ENCODE data around the gene SH3PXD2A. TPM values are rescaled to one million over a fixed set of nuclear protein-coding genes. Genes with fewer than 3 reads are reported as not detected.

SH3PXD2A gene
- total RNA-seq, 4 donors from 2014 or later: 6.2 to 16.8 (median 11.4) TPM

DNA sequence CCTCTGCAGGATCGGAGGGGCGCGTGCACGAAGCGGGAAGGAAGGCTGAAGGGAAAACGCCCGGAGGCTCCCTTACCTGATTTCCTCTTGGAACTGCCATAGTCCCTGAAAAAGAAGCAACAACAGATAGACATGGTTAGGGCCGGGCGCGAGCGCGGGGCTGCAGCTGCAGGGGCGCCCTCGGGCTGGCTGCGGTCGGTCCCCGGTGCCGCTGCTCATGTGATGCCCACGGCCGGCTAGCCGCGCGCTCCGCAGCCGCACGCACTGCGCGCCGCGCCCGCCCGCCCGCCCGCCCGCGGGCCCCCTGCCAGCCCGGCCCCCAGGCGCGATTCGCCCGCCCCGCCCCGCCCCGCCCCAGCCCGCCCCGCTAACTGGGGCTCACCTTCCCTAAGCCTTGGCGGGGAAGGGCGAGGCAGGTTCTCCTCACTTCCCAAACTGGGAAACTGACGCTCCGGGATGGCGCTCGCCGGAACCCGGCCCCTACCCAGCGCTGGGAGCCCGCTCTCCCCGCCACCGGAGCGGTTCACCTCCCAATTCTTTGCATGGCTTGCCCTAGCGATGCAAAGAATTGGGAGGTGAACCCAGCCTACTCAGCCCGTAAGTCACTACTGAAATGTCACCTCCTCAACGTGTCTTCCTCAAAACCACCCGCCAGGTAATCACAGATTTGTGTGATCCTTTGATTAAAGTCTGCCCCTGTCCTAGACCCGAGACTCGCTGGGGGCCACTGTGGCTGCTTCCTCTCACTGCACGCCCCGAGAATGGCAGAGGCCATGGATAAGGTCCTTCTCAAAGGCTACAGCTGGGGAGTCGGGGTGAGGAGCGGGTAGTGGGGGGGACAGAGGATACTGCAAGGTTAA lies 162.2 kb downstream of the SH3PXD2A start:
- no peaks in the 10 kb centered on the region for H3K36me3 ChIP-seq
- peak overlapping the region; percentile 33 to 52 (median 44) for H3K4me3 ChIP-seq
- in situ Hi-C loops (cut with MboI; ENCODE audit: low sequenced_read_pairs in 4 of 4): loop anchor here in 3 of 4 donors (25.0 kb wide), 1 partner anchor 281 kb away; no protein-coding TSS in a partner anchor
- no peak for DNase-seq
- peaks cover 14 to 17% of the 10 kb centered on the region in 2 donors for H3K4me1 ChIP-seq
- intact Hi-C loops (cut with DNase I; ENCODE audit: low total_unique reads): no loop called here
- no peaks in the 10 kb centered on the region for H3K27me3 ChIP-seq
- ATAC-seq: no peak
- H3K9me3 ChIP-seq: no peaks in the 10 kb centered on the region
- no peak overlapping the region for H3K27ac ChIP-seq
- no peak for TF ChIP-seq POLR2A (IDR thresholded peaks at IDR 0.05)
- no peak for TF ChIP-seq CTCF (IDR thresholded peaks at IDR 0.05 in 4 of 5, conservative IDR thresholded peaks at IDR 0.05 in 1 of 5)

DNA sequence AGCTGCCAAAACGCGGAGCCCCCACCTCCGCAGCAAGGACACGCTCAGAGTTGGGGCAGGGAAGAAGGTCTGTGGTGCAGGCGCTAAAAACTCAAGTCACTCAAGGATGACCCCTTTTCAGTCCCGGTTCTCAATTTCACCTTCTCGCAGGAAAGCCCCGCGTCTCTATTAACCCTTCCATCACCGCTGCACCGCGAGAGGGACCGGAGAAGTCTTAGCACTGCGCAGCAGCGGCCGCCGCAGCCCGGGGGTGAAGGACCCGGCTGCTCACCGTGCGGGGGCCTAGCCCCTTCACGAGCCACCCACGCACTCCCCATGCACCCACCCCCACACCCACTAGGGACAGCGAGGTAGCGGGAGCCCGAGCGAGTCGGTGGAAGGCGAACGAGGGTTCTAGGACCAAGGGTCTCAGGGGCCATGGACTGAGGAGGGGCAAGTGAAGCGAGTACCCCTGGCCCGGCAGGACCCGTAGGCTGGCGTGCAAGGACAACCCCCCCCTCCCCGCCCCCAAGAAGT lies 162.9 kb downstream of the SH3PXD2A start:
- H3K36me3 ChIP-seq: no peaks in the 10 kb centered on the region
- DNase-seq (no peak), ATAC-seq (no peak)
- no peak overlapping the region for H3K27ac ChIP-seq
- no peak for TF ChIP-seq CTCF (IDR thresholded peaks at IDR 0.05 in 4 of 5, conservative IDR thresholded peaks at IDR 0.05 in 1 of 5)
- TF ChIP-seq POLR2A (IDR thresholded peaks at IDR 0.05): no peak
- in situ Hi-C loops (cut with MboI; ENCODE audit: low sequenced_read_pairs in 4 of 4): loop anchor here in 3 of 4 donors (25.0 kb wide), 1 partner anchor 280 kb away; no protein-coding TSS in a partner anchor
- H3K4me1 ChIP-seq: peaks cover 14 to 17% of the 10 kb centered on the region in 2 donors
- peak overlapping the region in 1 of 4 donors; percentile 42 for H3K4me3 ChIP-seq
- no peaks in the 10 kb centered on the region for H3K27me3 ChIP-seq
- no peaks in the 10 kb centered on the region for H3K9me3 ChIP-seq
- intact Hi-C loops (cut with DNase I; ENCODE audit: low total_unique reads): no loop called here

DNA sequence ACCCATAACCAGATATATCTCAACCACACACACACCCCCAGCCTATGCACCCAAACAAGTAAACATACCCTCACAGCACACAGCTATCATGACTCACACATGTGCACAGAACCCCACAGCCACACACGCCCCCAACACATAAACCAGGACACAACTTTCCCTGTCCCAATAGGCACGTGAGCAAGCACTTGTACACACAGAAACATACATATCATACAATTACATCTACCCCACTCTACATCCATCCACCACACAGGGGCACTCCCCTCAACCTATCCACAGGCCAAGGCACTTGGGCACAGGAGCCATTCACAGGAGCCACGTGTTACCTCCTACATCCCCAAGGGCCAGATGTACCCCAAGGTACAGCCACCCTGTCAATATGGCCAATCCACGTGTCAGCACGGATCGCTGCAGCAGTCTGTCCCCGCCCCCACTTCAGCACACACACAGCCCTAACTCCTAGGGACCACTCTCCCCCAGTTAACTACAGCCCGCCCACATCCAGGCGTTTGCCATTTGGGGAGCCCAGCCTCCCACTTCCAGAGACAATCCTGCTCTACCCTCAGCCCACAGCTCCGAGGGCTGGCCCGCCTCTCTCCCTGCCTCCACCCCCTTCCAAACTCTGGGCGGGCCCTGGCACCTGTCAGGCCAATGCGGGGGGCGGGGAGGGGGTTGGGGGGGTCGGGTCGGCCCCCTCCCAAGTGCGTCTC lies 163.5 kb downstream of the SH3PXD2A start:
- in situ Hi-C loops (cut with MboI; ENCODE audit: low sequenced_read_pairs in 4 of 4): loop anchor here in 3 of 4 donors (25.0 kb wide), 1 partner anchor 280 kb away; no protein-coding TSS in a partner anchor
- no peak for ATAC-seq
- Histone ChIP-seq H3K9me3 (no peaks in the 10 kb centered on the region), H3K4me3 (no peak overlapping the region), H3K27ac (no peak overlapping the region), H3K36me3 (no peaks in the 10 kb centered on the region), H3K27me3 (no peaks in the 10 kb centered on the region), H3K4me1 (peaks cover 14 to 15% of the 10 kb centered on the region in 2 donors)
- intact Hi-C loops (cut with DNase I; ENCODE audit: low total_unique reads): no loop called here
- TF ChIP-seq POLR2A (IDR thresholded peaks at IDR 0.05) (no peak), CTCF (IDR thresholded peaks at IDR 0.05 in 4 of 5, conservative IDR thresholded peaks at IDR 0.05 in 1 of 5) (no peak)
- no peak for DNase-seq

DNA sequence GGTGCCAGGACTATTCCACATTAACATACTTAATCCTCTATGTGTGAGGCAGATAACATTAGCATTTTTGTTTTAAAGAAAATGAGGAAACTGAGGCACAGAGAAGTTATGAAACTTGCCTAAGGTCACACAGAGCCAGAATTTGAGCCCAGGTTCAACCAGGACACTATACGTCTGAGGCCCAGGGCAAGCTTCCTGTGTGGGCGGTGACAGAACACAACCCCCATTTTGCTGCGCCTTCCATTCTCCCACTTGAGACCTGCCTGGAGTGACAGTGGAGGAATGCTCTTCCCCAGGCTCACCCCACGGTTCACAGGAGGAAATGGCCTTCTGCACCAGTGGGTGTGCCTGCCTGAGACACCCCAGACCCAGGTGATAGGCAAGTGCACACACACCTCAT lies 164.1 kb downstream of the SH3PXD2A start:
- peaks cover 9 to 11% of the 10 kb centered on the region in 2 donors for H3K4me1 ChIP-seq
- in situ Hi-C loops (cut with MboI; ENCODE audit: low sequenced_read_pairs in 4 of 4): loop anchor here in 3 of 4 donors (25.0 kb wide), 1 partner anchor 279 kb away; no protein-coding TSS in a partner anchor

More for the DNA sequence above, 164.1 kb downstream of the SH3PXD2A start:
- DNase-seq (no peak), ATAC-seq (no peak)
- intact Hi-C loops (cut with DNase I; ENCODE audit: low total_unique reads): no loop called here
- no peak overlapping the region for H3K4me3 ChIP-seq
- H3K27ac ChIP-seq: no peak overlapping the region
- no peaks in the 10 kb centered on the region for H3K9me3 ChIP-seq
- TF ChIP-seq CTCF (IDR thresholded peaks at IDR 0.05 in 4 of 5, conservative IDR thresholded peaks at IDR 0.05 in 1 of 5): no peak
- no peak for TF ChIP-seq POLR2A (IDR thresholded peaks at IDR 0.05)
- no peaks in the 10 kb centered on the region for H3K27me3 ChIP-seq
- H3K36me3 ChIP-seq: no peaks in the 10 kb centered on the region

All from gastrocnemius medialis (tissue), 4 donors.